ENCODE results near the gene MBD3L2. TPM values are rescaled to one million over a fixed set of nuclear protein-coding genes. Genes with fewer than 3 reads are reported as not detected.

The MBD3L2 gene
- total RNA-seq, 1 donor from 2014 or later = 1.5 TPM

DNA sequence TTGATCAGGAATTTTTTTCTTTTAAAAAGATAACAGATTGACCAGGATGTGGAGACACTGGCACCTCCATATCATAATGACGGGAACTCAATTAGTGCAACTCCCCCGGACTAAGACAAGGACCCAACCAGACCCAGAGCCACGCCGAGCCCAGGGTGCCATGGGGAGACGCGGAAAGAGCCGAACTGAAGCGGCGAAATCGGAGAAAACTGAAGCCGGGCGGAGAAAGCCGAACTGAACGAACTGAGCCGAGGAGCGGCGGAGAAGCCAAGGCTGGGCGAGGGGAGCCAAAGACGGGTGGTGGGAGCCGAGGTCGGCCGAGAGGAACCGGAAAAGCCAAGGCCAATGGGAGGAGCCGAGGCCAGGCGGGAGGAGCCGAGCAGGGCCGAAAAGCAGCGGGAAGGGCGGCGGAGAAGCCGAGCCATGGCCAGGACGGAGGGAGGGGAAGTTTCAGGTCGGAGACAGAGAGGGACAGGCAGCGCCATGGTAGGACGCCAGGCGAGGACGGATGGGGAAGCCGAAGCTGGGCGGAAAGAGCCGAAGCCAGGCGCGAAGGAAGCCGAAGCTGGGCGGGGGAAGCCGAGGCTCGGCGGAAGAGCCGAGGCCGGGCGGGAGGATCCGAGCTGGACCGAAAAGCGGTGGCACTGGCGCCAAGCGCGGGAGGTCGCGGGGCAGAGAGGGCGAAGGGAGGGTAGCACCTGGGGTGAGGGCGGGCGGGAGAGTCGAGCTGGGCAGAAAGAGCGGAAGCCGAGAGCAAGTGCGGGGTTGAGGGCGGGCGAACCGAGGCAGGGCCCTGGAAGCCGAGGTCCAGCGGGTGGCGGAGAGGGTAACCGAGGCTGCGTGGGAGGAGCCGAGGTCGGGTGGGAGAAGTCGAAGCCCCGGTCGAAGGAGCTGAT, 49.8 kb downstream of the MBD3L2 start:
- no peaks in the 10 kb centered on the region for H3K4me1 Mint-ChIP-seq (ENCODE audit: low read depth, unreplicated experiment)
- DNase-seq = peak; percentile 96
- peaks cover 7% of the 10 kb centered on the region for H3K27me3 Mint-ChIP-seq (ENCODE audit: unreplicated experiment)
- TF ChIP-seq, protein P1, sequence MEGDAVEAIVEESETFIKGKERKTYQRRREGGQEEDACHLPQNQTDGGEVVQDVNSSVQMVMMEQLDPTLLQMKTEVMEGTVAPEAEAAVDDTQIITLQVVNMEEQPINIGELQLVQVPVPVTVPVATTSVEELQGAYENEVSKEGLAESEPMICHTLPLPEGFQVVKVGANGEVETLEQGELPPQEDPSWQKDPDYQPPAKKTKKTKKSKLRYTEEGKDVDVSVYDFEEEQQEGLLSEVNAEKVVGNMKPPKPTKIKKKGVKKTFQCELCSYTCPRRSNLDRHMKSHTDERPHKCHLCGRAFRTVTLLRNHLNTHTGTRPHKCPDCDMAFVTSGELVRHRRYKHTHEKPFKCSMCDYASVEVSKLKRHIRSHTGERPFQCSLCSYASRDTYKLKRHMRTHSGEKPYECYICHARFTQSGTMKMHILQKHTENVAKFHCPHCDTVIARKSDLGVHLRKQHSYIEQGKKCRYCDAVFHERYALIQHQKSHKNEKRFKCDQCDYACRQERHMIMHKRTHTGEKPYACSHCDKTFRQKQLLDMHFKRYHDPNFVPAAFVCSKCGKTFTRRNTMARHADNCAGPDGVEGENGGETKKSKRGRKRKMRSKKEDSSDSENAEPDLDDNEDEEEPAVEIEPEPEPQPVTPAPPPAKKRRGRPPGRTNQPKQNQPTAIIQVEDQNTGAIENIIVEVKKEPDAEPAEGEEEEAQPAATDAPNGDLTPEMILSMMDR (IDR thresholded peaks at IDR 0.05; ENCODE audit: partially characterized antibody, unreplicated experiment) = no peak
- peak overlapping the region; percentile 91 for H3K4me3 Mint-ChIP-seq (ENCODE audit: unreplicated experiment)
- H3K9me3 Mint-ChIP-seq (ENCODE audit: unreplicated experiment) = peaks cover 22% of the 10 kb centered on the region
- H3K36me3 Mint-ChIP-seq (ENCODE audit: unreplicated experiment) = peaks cover 19% of the 10 kb centered on the region
- H3K27ac Mint-ChIP-seq (ENCODE audit: unreplicated experiment) = peak overlapping the region; percentile 90

DNA sequence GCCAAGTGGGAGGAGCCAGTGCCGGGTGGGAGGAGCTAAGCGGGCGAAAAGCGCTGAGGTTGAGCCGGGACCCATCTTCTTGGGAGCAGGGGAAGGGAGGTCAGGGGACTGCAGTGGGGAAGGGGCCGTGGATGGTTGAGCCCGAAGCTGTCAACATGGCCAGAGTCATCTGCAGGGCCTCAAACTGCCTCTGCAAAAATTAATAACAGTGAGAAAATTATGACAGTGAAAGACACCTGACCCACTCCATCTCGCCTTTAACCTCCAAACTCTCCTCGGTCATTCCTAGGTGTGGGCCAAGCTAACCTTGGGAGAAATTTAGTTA, 50.4 kb downstream of the MBD3L2 start:
- peak; percentile 93 for DNase-seq
- TF ChIP-seq, protein P1 (IDR thresholded peaks at IDR 0.05; ENCODE audit: partially characterized antibody, unreplicated experiment) = no peak
- Mint-ChIP-seq H3K4me3 (ENCODE audit: unreplicated experiment) (peak overlapping the region; percentile 91), H3K27ac (ENCODE audit: unreplicated experiment) (peak overlapping the region; percentile 90), H3K4me1 (ENCODE audit: low read depth, unreplicated experiment) (no peaks in the 10 kb centered on the region), H3K36me3 (ENCODE audit: unreplicated experiment) (peaks cover 19% of the 10 kb centered on the region), H3K9me3 (ENCODE audit: unreplicated experiment) (peaks cover 22% of the 10 kb centered on the region), H3K27me3 (ENCODE audit: unreplicated experiment) (peaks cover 7% of the 10 kb centered on the region)

Other genes starting within 250 kb of the MBD3L2 start
- gene ADGRE1, start 161.7 kb upstream of the MBD3L2 start, total RNA-seq (ENCODE audit: unreplicated experiment) = not detected
- gene MBD3L2B, start 27.9 kb upstream of the MBD3L2 start, total RNA-seq (ENCODE audit: unreplicated experiment) = 1.5 TPM
- not detected for gene MBD3L5, start 18.7 kb upstream of the MBD3L2 start, total RNA-seq (ENCODE audit: unreplicated experiment)
- not detected for gene MBD3L4, start 9.1 kb upstream of the MBD3L2 start, total RNA-seq (ENCODE audit: unreplicated experiment)
- 1.3 TPM for gene MBD3L3, start 9.4 kb downstream of the MBD3L2 start, total RNA-seq (ENCODE audit: unreplicated experiment)
- gene ZNF557, start 20.4 kb downstream of the MBD3L2 start, total RNA-seq (ENCODE audit: unreplicated experiment) = 13.7 TPM
- gene INSR, start 245.1 kb downstream of the MBD3L2 start, total RNA-seq (ENCODE audit: unreplicated experiment) = 23.9 TPM